ENCODE data around the gene ZNF319.

ZNF319 gene

GRCh38 chr16:57951204-57951960, 49.1 kb downstream of the ZNF319 start:
- no peak for DNase-seq

DNA sequence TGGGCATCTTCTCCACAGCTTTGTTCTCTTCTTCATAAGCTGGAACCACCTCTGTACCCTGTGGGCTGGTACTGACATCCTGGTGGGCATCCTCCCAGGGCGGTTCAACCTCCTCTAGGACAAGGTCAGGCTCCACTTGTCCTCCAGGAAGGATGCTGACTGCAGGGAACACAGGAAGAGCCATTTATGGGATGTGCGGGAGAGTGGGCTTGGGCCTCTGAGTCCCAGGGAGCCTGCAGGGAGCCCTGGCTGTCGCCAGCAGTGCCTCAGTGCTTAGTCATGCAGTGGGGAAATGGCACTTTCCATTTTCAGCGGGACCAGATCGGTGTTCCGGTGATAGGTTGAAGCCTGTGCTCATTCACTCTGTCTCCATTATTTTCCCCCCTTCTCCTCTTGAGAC, 50.1 kb downstream of the ZNF319 start:
- DNase-seq = no peak

DNA sequence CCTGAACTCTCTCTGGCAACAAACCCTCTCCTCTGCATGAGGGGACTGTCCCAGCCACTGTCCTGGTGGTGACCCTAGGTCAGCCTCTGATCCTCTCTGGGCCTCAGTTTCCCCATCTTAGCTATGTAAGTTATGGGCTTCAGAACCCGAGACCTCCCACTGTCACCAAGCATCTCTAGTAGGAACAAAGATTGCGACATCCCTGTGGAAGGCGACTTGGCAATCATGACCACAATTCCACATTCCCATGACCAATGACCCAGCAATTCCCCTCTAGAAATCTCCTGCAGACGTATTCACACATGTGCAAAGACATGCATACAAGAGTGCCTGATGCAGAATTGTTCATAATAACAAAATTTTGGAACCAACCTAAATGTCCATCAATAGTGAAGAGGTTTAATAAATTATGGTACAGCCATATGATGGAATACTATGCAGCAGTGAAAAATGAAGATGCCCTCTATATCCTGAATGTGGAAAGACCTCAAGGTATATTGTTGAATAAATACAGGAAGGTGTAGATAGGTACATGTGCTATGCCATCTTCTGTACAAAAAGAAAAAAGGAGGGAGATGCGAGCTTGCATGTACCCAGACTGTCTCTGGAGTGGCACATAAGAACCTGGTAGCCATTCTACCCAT, 50.8 kb downstream of the ZNF319 start:
- no peak for DNase-seq

DNA sequence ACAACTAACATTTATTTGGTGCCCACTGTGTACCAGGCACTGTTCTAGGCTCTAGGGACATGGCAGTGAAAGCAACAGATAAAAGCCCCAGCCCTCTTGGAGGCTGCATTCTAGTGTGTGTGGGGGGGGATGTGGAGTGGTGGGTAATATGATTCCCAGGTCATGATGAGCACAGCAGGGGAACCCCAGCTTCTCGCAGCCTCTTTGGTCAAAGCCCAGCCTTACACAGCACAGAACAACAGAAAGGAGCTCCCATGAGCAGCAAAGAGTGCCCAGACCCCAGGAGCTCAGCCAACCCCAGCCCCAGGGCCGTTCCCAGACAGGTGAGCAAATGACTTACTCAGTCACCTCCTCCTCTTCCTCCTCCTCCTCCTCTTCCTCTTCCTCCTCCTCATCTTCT, 51.5 kb downstream of the ZNF319 start:
- no peak for DNase-seq

- no peak for DNase-seq
Observed at GRCh38 chr16:57948027-57948426, 52.4 kb downstream of the ZNF319 start.

DNA sequence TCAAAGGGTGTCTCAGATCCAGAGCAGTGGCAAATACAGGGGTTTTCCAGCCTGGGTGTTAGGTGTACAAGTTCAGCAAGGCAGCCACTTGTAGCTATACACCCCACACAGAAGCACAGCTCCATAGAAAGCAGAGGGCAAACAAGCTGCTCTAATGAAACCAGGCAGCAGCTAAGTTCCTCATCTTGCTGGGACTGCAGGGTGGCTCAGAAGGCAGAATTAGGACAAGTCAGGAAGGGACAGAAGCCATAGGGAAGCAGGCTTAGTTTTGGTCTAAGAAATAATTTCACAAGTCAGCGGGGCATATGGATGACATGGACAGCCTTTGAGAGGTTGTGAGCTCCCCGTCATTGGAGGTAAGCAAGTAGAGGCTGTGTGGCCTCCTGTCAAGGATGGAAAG, 53.2 kb downstream of the ZNF319 start:
- DNase-seq = no peak

- DNase-seq = no peak
Observed at GRCh38 chr16:57946181-57946801, 54.2 kb downstream of the ZNF319 start.

DNA sequence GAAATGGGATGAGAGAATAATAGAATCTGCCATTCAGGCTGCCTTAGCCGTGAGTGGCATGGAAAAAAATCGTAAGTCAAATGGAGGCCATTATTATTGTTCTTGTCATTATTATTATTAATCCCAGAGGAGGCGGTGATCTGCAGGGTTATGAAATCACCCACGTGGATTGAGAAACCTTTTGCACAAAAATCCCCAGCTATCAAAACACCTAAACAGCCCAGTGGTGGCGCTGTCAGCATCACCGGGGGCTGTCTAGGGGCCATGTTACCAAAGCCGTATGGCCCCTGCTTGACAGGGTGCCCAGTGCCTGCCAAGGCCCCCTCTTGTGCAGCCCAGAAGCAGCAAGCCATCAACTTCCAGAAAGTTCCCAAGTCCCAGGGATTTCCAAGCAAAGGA, 54.7 kb downstream of the ZNF319 start:
- no peak for DNase-seq

GRCh38 chr16:57944970-57945739, 55.3 kb downstream of the ZNF319 start:
- no peak for DNase-seq
